B cell (primary cell): ENCODE measurements around the gene ODF2. TPM values are rescaled to one million over a fixed set of nuclear protein-coding genes. Genes with fewer than 3 reads are reported as not detected.

Experiments used
- ATAC-seq: fragments of 200-7000 bp; cut with Tn5 transposase; one replicate; pipeline ENCODE4 v1.10.0; 2021; ENCODE audit warnings: low read depth, mild to moderate bottlenecking, moderate number of reproducible peaks, moderate library complexity
- CTCF ChIA-PET: fragments of 350-600 bp; sonication (Branson Sonifier 250); formaldehyde crosslinking; loops from one replicate; lab custom pipeline; 2021; ENCODE audit warnings: antibody characterized with exemption, inconsistent platforms; lab: Charles Lee
- POLR2A ChIA-PET: fragments of 350-600 bp; sonication (Branson Sonifier 250); formaldehyde crosslinking; loops from one replicate; lab custom pipeline; 2021; ENCODE audit warnings: antibody characterized with exemption; lab: Charles Lee
- DNase-seq: peaks from one replicate; pipeline ENCODE4 v3.0.0; 2013
- H2AFZ ChIP-seq: 2 replicates; pipeline ENCODE4 v1.6.1; 2012; ENCODE audit warnings: mild to moderate bottlenecking, low read depth, low read length; ENCODE audit not compliant: insufficient read depth, poor library complexity, severe bottlenecking
- H3K27ac ChIP-seq, 2 donors: 1 replicate in 1 of 2; 2 replicates in 1 of 2; pipeline ENCODE4 v1.5.1; 2012 to 2013; ENCODE audit warnings: low read length in 2 of 2, mild to moderate bottlenecking in 2 of 2, moderate library complexity in 1 of 2
- H3K27me3 ChIP-seq, 4 experiments: fragments of 200-600 bp in 1 of 4; sonication (generic) in 1 of 4; replicated peaks in 1 of 4; 1 replicate in 2 of 4; 2 replicates in 2 of 4; pipeline versions ENCODE4 v1.6.1 to v1.7.0; 2013 to 2016; ENCODE audit warnings: low read length in 3 of 4, mild to moderate bottlenecking in 2 of 4, mixed read lengths in 1 of 4, moderate library complexity in 1 of 4; ENCODE audit not compliant: insufficient read depth in 4 of 4, control insufficient read depth in 3 of 4; ENCODE audit errors: control extremely low read depth in 1 of 4
- H3K36me3 ChIP-seq, 2 experiments: replicated peaks in 1 of 2; 1 replicate in 1 of 2; 2 replicates in 1 of 2; pipeline versions ENCODE4 v1.6.1 to v1.7.1; 2013; ENCODE audit warnings: low read length in 1 of 2; ENCODE audit not compliant: insufficient read depth in 2 of 2, control insufficient read depth in 1 of 2; ENCODE audit errors: control extremely low read depth in 1 of 2, extremely low read depth in 1 of 2
- H3K4me1 ChIP-seq, 2 donors: fragments of 200-600 bp in 1 of 2; sonication (generic) in 1 of 2; 1 replicate in 1 of 2; 2 replicates in 1 of 2; pipeline versions ENCODE4 v1.5.1 to v1.6.1; 2013 to 2017; ENCODE audit warnings: low read length in 2 of 2; ENCODE audit not compliant: control insufficient read depth in 2 of 2, insufficient read depth in 2 of 2
- H3K4me2 ChIP-seq: replicated peaks from 2 replicates; pipeline ENCODE3; 2012; ENCODE audit warnings: mild to moderate bottlenecking, low read depth, low read length; ENCODE audit not compliant: poor library complexity, severe bottlenecking
- H3K4me3 ChIP-seq, 5 experiments: fragments of 200-600 bp in 1 of 5; sonication (generic) in 1 of 5; 1 replicate in 3 of 5; 2 replicates in 2 of 5; pipeline versions ENCODE4 v1.5.1 to v1.7.0; 2011 to 2016; ENCODE audit warnings: low read length in 4 of 5, mild to moderate bottlenecking in 4 of 5, low read depth in 2 of 5, control low read depth in 1 of 5, moderate library complexity in 1 of 5; ENCODE audit not compliant: insufficient read depth in 1 of 5; ENCODE audit errors: control extremely low read depth in 1 of 5, extremely low read depth in 1 of 5
- H3K79me2 ChIP-seq: fragments of 200-600 bp; sonication (generic); one replicate; pipeline ENCODE4 v1.6.0; 2016; ENCODE audit warnings: low read length; ENCODE audit not compliant: control insufficient read depth, insufficient read depth
- H3K9ac ChIP-seq: fragments of 200-600 bp; sonication (generic); 2 replicates; pipeline ENCODE4 v1.6.1; 2017; ENCODE audit warnings: mild to moderate bottlenecking, low read length, moderate library complexity
- H3K9me3 ChIP-seq, 3 donors: one replicate each; pipeline versions ENCODE4 v1.6.1 to v1.7.1; 2013; ENCODE audit warnings: low read length in 2 of 3; ENCODE audit not compliant: control insufficient read depth in 2 of 3, insufficient read depth in 1 of 3; ENCODE audit errors: control extremely low read depth in 1 of 3
- H4K20me1 ChIP-seq: 2 replicates; pipeline ENCODE4 v1.6.0; 2012; ENCODE audit warnings: mild to moderate bottlenecking, low read length; ENCODE audit not compliant: insufficient read depth, control insufficient read depth, poor library complexity, severe bottlenecking
- H3K27ac Mint-ChIP-seq: one replicate; pipeline ENCODE4 v1.8.0; 2021; ENCODE audit warnings: mixed read lengths
- H3K27me3 Mint-ChIP-seq: one replicate; pipeline ENCODE4 v1.8.0; 2021; ENCODE audit warnings: mixed read lengths
- H3K4me1 Mint-ChIP-seq: one replicate; pipeline ENCODE4 v1.8.0; 2021; ENCODE audit warnings: mixed read lengths
- H3K4me3 Mint-ChIP-seq: one replicate; pipeline ENCODE4 v1.8.0; 2021; ENCODE audit warnings: mixed read lengths
- H3K9me3 Mint-ChIP-seq: one replicate; pipeline ENCODE4 v1.8.0; 2022; ENCODE audit warnings: mixed read lengths; ENCODE audit not compliant: insufficient read depth
- CTCF ChIP-seq: fragments of 200-600 bp; IDR thresholded peaks from one replicate; pipeline ENCODE4 v1.8.0; 2022; ENCODE audit warnings: antibody characterized with exemption, mild to moderate bottlenecking
- EZH2 ChIP-seq: IDR thresholded peaks from 2 replicates; pipeline ENCODE4 v1.6.1; 2012; ENCODE audit warnings: borderline replicate concordance, low read depth, mild to moderate bottlenecking, moderate library complexity, low read length; ENCODE audit not compliant: insufficient read depth, poor library complexity, severe bottlenecking
- WGBS: methylation state at CpG from one replicate; pipeline ENCODE4 v1.1.5; 2013; ENCODE audit warnings: missing lambda C conversion rate; ENCODE audit not compliant: insufficient coverage; 5-methylcytosine and 5-hydroxymethylcytosine counted together
- intact Hi-C: fragments of 100-400 bp; cut with micrococcal nuclease; formaldehyde crosslinking; loops from one replicate; pipeline ENCODE4 v1.10.0; 2022
- polyA plus RNA-seq: library from polyadenylated mRNA; depleted of rRNA; stranded (reverse); fragments of >200 nt; gene quantifications from 2 replicates; pipeline ENCODE4 v1.2.3, GENCODE V29; 2012
- total RNA-seq, 2 donors: library from RNA; stranded (reverse); fragments of 120-200 nt in 1 of 2; gene quantifications; 1 replicate in 1 of 2; 2 replicates in 1 of 2; pipeline versions ENCODE4 v1.2.3 to v1.2.4, GENCODE V29; 2013 to 2022

ODF2 gene
- total and polyA plus RNA-seq, 2 donors (not counting 1 experiment from before 2014, with no cell fraction given) = 30.1 to 42.9 TPM

- Mint-ChIP-seq H3K27ac (peak within 1 kb of the TSS; percentile 99), H3K27me3 (no peaks in the 10 kb centered on the region), H3K9me3 (no peaks in the 10 kb centered on the region), H3K4me1 (peaks cover 23% of the 10 kb centered on the region), H3K4me3 (peak within 1 kb of the TSS; percentile 100)
- Histone ChIP-seq H3K9ac (peak within 1 kb of the TSS; percentile 87), H3K4me1 (peaks cover 8 to 13% of the 10 kb centered on the region in 2 donors), H3K4me3 (peak within 1 kb of the TSS; percentile 85 to 97 (median 87)), H2AFZ (peak within 1 kb of the TSS; percentile 96), H3K27me3 (no peaks in the 10 kb centered on the region), H3K27ac (peak within 1 kb of the TSS; percentile 69 to 80), H3K36me3 (peaks cover 2 to 17% of the 10 kb centered on the region in 2 experiments), H3K9me3 (no peaks in the 10 kb centered on the region), H3K79me2 (peaks cover 40% of the 10 kb centered on the region), H3K4me2 (peak within 1 kb of the TSS; percentile 71), H4K20me1 (peaks cover 9% of the 10 kb centered on the region)
- under 1% methylated on average over 59 of the region's 64 CpGs for WGBS
- CTCF ChIA-PET = interaction anchor here (0.9 to 1.8 kb wide), 4 partner anchors 66 to 314 kb away, joined by 3 to 6 read pairs (median 4); partner anchors contain the start of gene ENDOG
- peak; percentile 97 for DNase-seq
- POLR2A ChIA-PET = no interaction called here
- ATAC-seq = peak; percentile 93
- intact Hi-C loops = loop anchor here (1.0 to 2.0 kb wide), 6 partner anchors 48 to 576 kb away; partner anchors contain the start of genes DOLPP1, ODF2, SPTAN1 and TBC1D13
- no peak for TF ChIP-seq EZH2
- TF ChIP-seq CTCF = no peak
Observed at GRCh38 chr9:128504485-128505413, 48.9 kb downstream of the ODF2 start, which contains the start of gene GLE1. Gene GLE1, plus strand, starts transcription at chr9:128504719. Its CDS starts 87 bp downstream, at chr9:128504806.
